Mucosa of gallbladder (tissue), 1 donor: ENCODE measurements around the gene WDR46. TPM values are rescaled to one million over a fixed set of nuclear protein-coding genes. Genes with fewer than 3 reads are reported as not detected.

Source experiments
- DNase-seq: peaks from one replicate; pipeline ENCODE4 v3.0.0-alpha.2; 2020; ENCODE audit warnings: low spot score
- total RNA-seq: library from RNA; stranded (reverse); gene quantifications from one replicate; pipeline ENCODE4 v1.2.1, GENCODE V29; 2021
- donor health status: DM: no; HTN: no; CAD: no.

Gene WDR46, protein sequence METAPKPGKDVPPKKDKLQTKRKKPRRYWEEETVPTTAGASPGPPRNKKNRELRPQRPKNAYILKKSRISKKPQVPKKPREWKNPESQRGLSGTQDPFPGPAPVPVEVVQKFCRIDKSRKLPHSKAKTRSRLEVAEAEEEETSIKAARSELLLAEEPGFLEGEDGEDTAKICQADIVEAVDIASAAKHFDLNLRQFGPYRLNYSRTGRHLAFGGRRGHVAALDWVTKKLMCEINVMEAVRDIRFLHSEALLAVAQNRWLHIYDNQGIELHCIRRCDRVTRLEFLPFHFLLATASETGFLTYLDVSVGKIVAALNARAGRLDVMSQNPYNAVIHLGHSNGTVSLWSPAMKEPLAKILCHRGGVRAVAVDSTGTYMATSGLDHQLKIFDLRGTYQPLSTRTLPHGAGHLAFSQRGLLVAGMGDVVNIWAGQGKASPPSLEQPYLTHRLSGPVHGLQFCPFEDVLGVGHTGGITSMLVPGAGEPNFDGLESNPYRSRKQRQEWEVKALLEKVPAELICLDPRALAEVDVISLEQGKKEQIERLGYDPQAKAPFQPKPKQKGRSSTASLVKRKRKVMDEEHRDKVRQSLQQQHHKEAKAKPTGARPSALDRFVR
- 37.7 TPM for total RNA-seq

GRCh38 chr6:33288921-33289783 lies at the start of gene WDR46, which contains the start of gene PFDN6:
Gene WDR46 (minus strand): TSS chr6:33289239. CDS start chr6:33289170, 69 bp downstream.
Gene PFDN6 (plus strand): TSS chr6:33289601. CDS start chr6:33289857, 256 bp downstream.
- DNase-seq = peak; percentile 85

DNA sequence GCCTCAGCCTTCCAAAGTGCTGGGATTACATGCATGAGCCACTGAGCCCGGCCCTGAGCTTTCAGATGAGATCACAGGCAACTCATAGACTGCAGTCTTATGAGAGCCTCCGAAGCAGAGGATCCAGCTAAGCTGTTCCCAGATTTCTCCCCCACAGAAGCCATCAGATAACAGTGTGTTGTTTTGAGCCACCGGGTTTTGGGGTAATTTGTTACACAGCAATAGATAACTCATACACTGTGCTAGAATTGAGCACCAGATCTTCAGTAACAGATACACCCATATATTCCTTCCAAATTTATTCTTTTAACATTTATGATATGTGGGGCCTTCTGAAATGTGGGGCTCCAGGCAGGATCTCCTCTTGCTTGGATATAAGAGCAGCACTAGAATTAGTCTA lies 47.5 kb upstream of the WDR46 start:
- no peak for DNase-seq

- DNase-seq = no peak
Observed at GRCh38 chr6:33335916-33336315, 46.9 kb upstream of the WDR46 start.

GRCh38 chr6:33333666-33334065 lies 44.6 kb upstream of the WDR46 start:
- DNase-seq = no peak

DNA sequence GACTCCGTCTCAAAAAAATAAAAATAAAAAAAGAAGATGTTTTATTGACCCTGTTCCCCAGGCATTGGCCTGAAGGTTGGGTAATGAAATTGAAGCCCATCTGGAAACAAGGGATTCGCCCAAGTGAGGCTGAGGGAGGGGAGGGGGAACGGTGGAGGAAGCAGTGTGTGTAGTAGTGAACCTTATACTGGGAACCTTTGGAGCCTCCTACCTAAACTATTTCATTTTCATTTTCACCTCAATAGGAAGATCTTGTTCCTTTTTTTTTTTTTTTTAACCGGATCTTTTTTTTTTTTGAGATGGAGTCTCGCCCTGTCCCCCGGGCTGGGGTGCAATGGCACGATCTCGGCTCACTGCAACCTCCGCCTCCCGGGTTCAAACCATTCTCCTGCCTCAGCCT lies 41.7 kb upstream of the WDR46 start:
- no peak for DNase-seq

- DNase-seq = no peak
Observed at GRCh38 chr6:33329058-33329457, 40.0 kb upstream of the WDR46 start.

DNA sequence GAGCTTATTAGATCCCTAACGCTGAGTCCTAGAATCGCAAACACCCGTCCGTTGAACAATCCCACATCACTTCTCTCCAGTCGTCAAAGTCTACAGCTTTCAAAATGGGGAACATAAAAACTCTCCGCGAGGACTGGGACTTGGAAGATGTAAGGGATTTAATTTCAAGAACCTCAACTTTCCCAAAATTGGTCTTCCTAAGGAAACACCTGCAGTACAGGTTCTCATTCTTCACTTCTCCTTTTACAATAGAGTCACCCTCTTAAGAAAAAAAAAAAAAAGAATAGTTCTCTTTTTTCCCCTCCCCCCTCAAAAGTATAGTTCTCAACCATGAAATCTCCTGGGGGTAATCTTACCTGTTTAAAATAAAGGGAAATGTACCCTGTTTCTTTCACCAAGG lies 35.1 kb upstream of the WDR46 start:
- DNase-seq = no peak

- no peak for DNase-seq
Observed at GRCh38 chr6:33323623-33323948, 34.5 kb upstream of the WDR46 start.

GRCh38 chr6:33321227-33321626 lies 32.2 kb upstream of the WDR46 start:
- no peak for DNase-seq

DNA sequence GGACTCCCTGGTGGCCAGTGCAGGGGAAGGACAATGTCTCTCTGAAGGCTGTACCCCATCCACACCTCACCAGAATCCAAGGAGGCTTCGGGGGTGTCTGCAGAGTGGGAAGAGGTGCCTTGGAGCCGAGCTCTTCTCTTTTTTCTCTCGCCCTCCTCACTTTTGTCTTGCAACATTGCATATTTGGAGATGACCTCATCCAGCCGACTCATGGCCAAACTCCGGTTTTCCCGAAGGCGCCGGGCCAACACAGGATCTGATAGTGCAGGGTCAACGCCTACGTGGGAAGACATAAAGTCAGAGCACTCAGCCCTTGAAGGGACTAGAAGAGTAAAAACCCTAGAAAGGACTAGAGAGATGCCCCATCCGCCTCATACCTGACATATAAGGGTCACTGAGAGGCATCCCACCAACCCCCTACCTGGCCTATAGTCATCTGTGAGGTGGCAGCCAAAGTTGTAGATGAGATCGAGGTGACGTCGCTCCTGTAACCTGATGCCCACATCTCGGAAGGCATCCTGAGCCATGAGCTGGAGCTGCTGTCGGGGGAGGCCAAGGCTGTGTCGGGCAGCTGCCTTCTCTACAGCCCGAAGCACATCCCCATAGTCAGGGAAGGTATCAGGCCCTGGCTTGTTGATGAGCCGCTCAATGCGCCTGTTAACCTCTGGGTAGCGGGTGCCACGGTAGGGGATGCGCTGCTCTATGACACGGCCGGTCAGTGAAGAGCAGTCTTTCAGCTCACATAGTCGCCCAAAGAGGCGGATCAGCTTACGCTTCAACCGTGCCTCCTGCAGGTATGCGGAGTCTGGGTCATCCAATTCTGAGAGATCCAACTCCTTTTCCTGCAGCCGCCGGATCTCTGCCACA lies 31.5 kb upstream of the WDR46 start:
- DNase-seq = no peak

GRCh38 chr6:33319939-33320314 lies 30.9 kb upstream of the WDR46 start:
- DNase-seq = no peak

DNA sequence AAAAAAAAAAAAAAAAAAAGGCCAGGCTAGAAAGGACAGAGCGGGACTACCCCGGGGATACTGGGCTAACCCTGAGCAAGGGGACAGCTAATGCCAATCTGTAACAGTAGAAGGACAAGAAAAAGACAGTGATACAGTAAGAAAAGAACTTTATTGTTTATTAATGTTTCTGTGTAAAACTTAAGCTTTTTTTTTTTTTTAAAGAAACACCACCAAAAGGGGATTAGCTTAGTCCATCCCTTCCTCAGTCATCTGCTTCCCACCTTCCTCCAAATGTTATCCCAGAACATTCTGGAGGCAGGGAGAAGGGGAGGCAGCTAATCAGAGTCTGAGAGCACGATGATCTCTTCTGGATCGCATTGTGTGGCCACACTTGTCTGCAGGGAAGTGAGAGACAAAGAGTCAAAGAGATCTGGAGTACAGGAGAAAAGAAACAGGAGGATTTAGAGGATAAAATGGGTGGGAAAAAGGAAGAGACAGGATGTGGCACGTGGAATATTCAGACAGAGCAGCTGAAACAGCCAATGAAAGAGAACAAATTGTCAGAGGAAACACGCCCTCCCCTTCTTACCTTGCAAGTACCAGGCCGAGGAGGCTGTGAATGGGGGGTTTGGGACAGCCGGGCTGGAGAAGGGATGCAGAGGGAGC lies 29.5 kb upstream of the WDR46 start:
- DNase-seq = no peak

- DNase-seq = peak; percentile 99
Observed at GRCh38 chr6:33317669-33318425, 28.8 kb upstream of the WDR46 start, which contains the start of gene ZBTB22. Gene ZBTB22 (minus strand): TSS chr6:33317744. CDS start chr6:33316916, 828 bp downstream.

- DNase-seq = peak; percentile 30
Observed at GRCh38 chr6:33317419-33317668, 28.3 kb upstream of the WDR46 start.

GRCh38 chr6:33316603-33317418 lies 27.8 kb upstream of the WDR46 start:
- DNase-seq = no peak

GRCh38 chr6:33315793-33316602 lies 27.0 kb upstream of the WDR46 start:
- DNase-seq = no peak

GRCh38 chr6:33314943-33315792 lies 26.1 kb upstream of the WDR46 start:
- peak; percentile 43 for DNase-seq

GRCh38 chr6:33314515-33314942 lies 25.5 kb upstream of the WDR46 start:
- peak; percentile 58 for DNase-seq
